Muscle of leg (tissue), 16 donors: ENCODE measurements around the gene CLK2. TPM values are rescaled to one million over a fixed set of nuclear protein-coding genes. Genes with fewer than 3 reads are reported as not detected.

Source experiments
- DNase-seq: peaks from one replicate; pipeline ENCODE4 v3.0.0; 2013
- H3K27ac ChIP-seq: one replicate; pipeline ENCODE4 v1.5.1; 2013; ENCODE audit warnings: mild to moderate bottlenecking, low read length, control low read depth
- H3K27me3 ChIP-seq: one replicate; pipeline ENCODE4 v1.6.1; 2013; ENCODE audit warnings: low read length; ENCODE audit not compliant: control insufficient read depth, insufficient read depth
- H3K36me3 ChIP-seq: one replicate; pipeline ENCODE4 v1.6.1; 2013; ENCODE audit warnings: low read length; ENCODE audit not compliant: control insufficient read depth, insufficient read depth
- H3K4me1 ChIP-seq: one replicate; pipeline ENCODE4 v1.6.1; 2013; ENCODE audit warnings: low read length; ENCODE audit not compliant: control insufficient read depth, insufficient read depth
- H3K4me3 ChIP-seq: one replicate; pipeline ENCODE4 v1.5.1; 2013; ENCODE audit warnings: low read length, control low read depth
- H3K9me3 ChIP-seq: replicated peaks from 2 replicates; pipeline ENCODE4 v1.6.1; 2013; ENCODE audit warnings: low read depth, low read length; ENCODE audit not compliant: control insufficient read depth
- WGBS: methylation state at CpG from one replicate; pipeline ENCODE4 v1.1.5; 2013; ENCODE audit warnings: missing lambda C conversion rate; ENCODE audit not compliant: insufficient coverage; 5-methylcytosine and 5-hydroxymethylcytosine counted together
- long read RNA-seq, 11 donors: transcript quantifications; one replicate each; lab custom pipeline, GENCODE V29; 2026
- polyA plus RNA-seq, 8 donors: library from polyadenylated mRNA; unstranded; fragments of 120-200 nt; gene quantifications; one replicate each; pipeline versions ENCODE4 v1.2.1 to v1.2.3, GENCODE V29; 2013; ENCODE audit warnings: inconsistent platforms in 1 of 8, low replicate concordance in 1 of 8; ENCODE audit not compliant: insufficient read length in 8 of 8, insufficient read depth in 1 of 8
- total RNA-seq: library from RNA; stranded (reverse); fragments of 120-200 nt; gene quantifications from one replicate; pipeline ENCODE4 v1.2.4, GENCODE V29; 2013

The CLK2 gene
- total RNA-seq (26.1 TPM), polyA plus RNA-seq (10 to 100 TPM; 39.3 to 50.9 (median 44.8) TPM)
- long read RNA-seq, donor 1, partial matches to known transcripts, result 0 of 5 reads
- long read RNA-seq, donor 1, other reads (novel, unspliced or antisense), result 0 of 5 reads
- long read RNA-seq, donor 2, result 0 reads
- long read RNA-seq, donor 3, partial matches to known transcripts, result 0 of 5 reads
- long read RNA-seq, donor 3, other reads (novel, unspliced or antisense), result 0 of 5 reads
- long read RNA-seq, donor 4, result 0 reads
- long read RNA-seq, donor 5, transcript CLK2-203 (13 exons, 2,166 nt), result major isoform, 5 of 10 reads
- long read RNA-seq, donor 5, partial matches to known transcripts, result 0 of 10 reads
- long read RNA-seq, donor 5, other reads (novel, unspliced or antisense), result 0 of 10 reads
- long read RNA-seq, donor 6, transcript CLK2-203 (13 exons, 2,166 nt), result major isoform, 7 of 13 reads
- long read RNA-seq, donor 6, partial matches to known transcripts, result 5 of 13 reads
- long read RNA-seq, donor 6, other reads (novel, unspliced or antisense), result 0 of 13 reads
- long read RNA-seq, donor 7, partial matches to known transcripts, result 0 of 3 reads
- long read RNA-seq, donor 7, other reads (novel, unspliced or antisense), result 0 of 3 reads
- long read RNA-seq, donor 8, partial matches to known transcripts, result 0 of 3 reads
- long read RNA-seq, donor 8, other reads (novel, unspliced or antisense), result 0 of 3 reads
- long read RNA-seq, donor 9, partial matches to known transcripts, result 0 of 2 reads
- long read RNA-seq, donor 9, other reads (novel, unspliced or antisense), result 0 of 2 reads
- long read RNA-seq, donor 10, partial matches to known transcripts, result 0 of 5 reads
- long read RNA-seq, donor 10, other reads (novel, unspliced or antisense), result 0 of 5 reads
- long read RNA-seq, donor 11, partial matches to known transcripts, result 86 of 111 reads
- long read RNA-seq, donor 11, other reads (novel, unspliced or antisense), result 20 of 111 reads

DNA sequence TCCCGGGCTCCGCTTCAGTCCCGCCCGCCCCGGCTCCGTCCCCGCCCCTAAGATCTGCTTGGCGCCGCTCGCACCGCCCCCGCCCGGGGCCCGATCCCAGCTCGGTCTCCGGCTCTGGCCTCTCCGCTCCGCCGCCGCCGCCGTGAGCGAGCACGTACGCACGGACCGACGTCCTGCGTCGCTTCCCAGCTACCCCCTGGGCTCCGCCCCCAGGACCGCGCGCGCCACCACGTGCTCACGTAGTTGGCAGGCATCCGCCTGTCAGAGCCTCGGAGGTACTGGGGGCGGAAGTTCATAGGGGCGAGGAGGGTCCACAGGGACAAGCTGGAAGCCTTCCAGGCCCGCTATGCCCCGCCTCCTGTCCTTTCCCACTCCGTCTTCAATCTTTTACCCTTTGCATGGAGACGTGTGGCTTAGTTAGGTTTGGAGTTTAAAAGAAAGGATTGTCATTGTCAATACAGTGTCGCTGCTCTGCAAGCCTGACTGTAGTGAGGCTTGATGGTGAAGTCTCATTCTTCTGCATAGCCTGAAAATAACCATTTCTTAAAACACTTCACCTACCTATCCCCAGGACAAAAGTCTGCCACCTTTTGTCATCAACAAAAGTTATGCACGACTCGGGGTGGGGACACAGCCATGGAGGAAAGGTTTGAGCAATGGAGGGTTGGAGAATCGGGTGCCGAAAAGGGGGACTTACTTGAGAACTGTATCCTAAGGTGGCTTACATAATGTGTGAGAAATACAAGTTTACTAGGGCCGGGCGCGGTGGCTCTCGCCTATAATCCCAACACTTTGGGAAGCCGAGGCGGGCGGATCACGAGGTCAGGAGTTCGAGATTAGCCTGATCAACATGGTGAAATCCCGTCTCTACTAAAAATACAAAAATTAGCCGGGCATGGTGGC lies at the start of gene CLK2:
Gene CLK2, minus strand, starts transcription at position 162 of the 903 bp plus-strand sequence. CDS start 2,527 bp downstream, outside the sequence.
- 3% methylated on average over 37 of the region's 61 CpGs for WGBS
- Histone ChIP-seq H3K27ac (peak within 1 kb of the TSS; percentile 96), H3K36me3 (peaks cover 28% of the 10 kb centered on the region), H3K9me3 (no peaks in the 10 kb centered on the region), H3K4me1 (peaks cover 33% of the 10 kb centered on the region), H3K4me3 (peak within 1 kb of the TSS; percentile 86), H3K27me3 (peaks cover 3% of the 10 kb centered on the region)
- peak; percentile 98 for DNase-seq

DNA sequence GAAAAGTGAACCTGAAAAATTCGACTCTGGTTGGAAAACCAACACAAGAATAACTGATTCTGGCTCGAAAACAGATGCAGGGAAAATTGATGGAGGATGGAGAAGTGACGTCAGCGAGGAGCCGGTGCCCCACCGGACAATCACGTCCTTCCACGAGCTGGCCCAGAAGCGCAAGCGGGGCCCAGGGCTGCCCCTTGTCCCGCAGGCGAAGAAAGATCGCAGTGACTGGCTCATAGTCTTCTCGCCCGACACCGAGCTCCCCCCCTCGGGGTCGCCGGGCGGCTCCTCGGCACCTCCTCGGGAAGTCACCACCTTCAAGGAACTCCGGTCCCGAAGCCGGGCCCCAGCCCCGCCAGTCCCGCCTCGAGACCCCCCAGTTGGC lies 49.3 kb upstream of the CLK2 start:
- peaks cover 38% of the 10 kb centered on the region for H3K36me3 ChIP-seq
- peak; percentile 55 for DNase-seq
- under 1% methylated on average over 24 of the region's 28 CpGs for WGBS
- peaks cover 37% of the 10 kb centered on the region for H3K4me1 ChIP-seq
- H3K27ac ChIP-seq, result peak overlapping the region; percentile 98
- no peaks in the 10 kb centered on the region for H3K27me3 ChIP-seq
- peak overlapping the region; percentile 94 for H3K4me3 ChIP-seq
- H3K9me3 ChIP-seq, result no peaks in the 10 kb centered on the region

DNA sequence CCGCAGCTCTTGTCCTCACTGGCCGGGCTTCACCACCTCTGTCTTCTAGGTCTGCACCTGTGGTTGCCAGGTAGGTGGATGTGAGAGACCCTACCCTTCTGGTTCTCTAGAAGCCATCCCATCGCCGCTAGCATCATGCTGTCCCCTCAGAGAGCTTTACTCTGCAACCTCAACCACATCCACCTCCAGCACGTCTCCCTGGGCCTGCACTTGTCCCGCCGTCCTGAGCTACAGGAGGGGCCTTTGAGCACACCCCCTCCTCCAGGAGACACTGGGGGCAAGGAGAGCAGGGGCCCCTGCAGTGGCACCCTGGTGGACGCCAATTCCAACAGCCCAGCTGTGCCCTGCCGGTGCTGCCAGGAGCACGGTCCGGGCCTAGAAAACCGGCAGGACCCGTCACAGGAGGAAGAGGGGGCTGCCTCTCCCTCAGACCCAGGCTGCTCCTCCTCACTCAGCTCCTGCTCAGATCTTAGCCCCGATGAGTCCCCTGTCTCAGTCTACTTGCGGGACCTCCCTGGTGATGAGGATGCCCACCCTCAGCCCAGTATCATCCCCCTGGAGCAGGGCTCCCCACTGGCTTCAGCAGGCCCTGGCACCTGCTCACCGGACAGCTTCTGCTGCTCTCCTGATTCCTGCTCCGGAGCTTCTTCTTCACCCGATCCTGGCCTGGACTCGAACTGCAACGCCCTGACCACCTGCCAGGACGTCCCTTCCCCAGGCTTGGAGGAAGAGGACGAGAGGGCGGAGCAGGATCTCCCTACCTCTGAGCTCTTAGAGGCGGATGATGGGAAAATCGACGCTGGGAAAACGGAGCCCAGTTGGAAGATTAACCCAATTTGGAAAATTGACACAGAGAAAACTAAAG lies 48.6 kb upstream of the CLK2 start:
- peak overlapping the region; percentile 94 for H3K4me3 ChIP-seq
- no peaks in the 10 kb centered on the region for H3K9me3 ChIP-seq
- no peaks in the 10 kb centered on the region for H3K27me3 ChIP-seq
- WGBS, result 34% methylated on average over 12 of the region's 27 CpGs
- H3K4me1 ChIP-seq, result peaks cover 37% of the 10 kb centered on the region
- H3K36me3 ChIP-seq, result peaks cover 38% of the 10 kb centered on the region
- peak overlapping the region; percentile 98 for H3K27ac ChIP-seq
- DNase-seq, result peak; percentile 60

DNA sequence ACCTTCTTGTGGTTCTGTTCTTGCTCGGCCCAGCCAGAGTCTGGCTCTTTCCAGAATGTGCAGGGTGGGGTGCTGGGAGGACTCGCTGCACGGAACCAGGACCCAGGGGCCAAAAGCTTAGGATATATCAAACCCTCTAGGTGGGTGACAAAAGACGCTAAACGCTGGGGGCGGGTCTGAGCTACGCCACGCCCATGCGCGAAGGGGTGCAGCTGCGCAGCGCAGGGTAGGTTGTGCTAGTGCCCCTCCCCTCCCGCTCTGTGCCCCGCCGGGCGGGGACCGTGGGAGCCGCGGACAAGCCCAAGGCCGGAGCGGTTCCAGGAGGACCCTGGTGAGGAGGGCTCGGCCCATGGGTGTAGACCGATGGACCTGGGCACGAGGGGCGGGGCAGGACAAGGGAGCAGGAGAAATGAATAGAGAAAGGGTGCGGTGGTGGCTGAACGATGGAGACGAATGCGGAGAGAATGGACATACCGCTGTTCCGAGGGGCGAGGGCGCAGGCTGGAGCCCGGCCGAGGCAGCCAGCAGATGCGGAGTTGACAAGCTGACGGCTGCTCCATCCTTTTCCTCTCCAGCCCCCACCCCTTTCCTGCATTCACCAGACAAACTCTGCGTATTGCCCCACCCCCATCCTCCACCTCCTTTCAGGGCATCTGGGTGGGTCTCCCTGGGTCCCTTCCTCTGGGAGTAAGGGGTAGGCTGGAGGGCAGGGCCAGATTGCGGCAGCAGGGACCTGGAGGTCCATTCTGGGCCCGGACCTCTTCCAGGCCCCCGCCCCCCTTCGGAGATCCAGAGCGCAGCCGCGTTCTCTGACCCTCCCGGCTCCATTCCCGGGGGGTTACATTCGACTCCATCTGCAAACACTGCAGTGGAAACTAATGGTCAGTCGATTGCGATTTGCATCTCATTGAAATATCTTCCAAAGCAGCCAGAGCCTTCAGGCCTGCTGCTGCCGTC lies 47.6 kb upstream of the CLK2 start, which contains the start of gene RUSC1:
Gene RUSC1, plus strand, starts transcription at position 234 of the 957 bp plus-strand sequence. CDS start 880 bp downstream, outside the sequence.
- peak within 1 kb of the TSS; percentile 94 for H3K4me3 ChIP-seq
- peak; percentile 97 for DNase-seq
- peaks cover 31% of the 10 kb centered on the region for H3K36me3 ChIP-seq
- H3K4me1 ChIP-seq, result peaks cover 37% of the 10 kb centered on the region
- no peaks in the 10 kb centered on the region for H3K27me3 ChIP-seq
- H3K9me3 ChIP-seq, result no peaks in the 10 kb centered on the region
- peak within 1 kb of the TSS; percentile 98 for H3K27ac ChIP-seq
- 7% methylated on average over 33 of the region's 51 CpGs for WGBS

DNA sequence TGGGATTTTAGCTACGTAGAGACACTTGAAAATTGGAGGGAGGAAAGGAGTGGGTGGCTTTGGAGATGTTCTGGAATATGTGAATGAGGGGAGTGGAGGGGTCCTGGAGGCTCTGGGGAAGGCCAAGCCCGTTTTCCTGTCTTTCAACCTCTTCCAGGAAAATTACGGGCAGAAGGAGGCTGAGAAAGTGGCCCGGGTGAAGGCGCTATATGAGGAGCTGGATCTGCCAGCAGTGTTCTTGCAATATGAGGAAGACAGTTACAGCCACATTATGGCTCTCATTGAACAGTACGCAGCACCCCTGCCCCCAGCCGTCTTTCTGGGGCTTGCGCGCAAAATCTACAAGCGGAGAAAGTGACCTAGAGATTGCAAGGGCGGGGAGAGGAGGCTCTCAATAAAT lies 46.9 kb upstream of the CLK2 start:
- Histone ChIP-seq H3K36me3 (peaks cover 25% of the 10 kb centered on the region), H3K4me3 (peak overlapping the region; percentile 94), H3K4me1 (peaks cover 32% of the 10 kb centered on the region), H3K27ac (peak overlapping the region; percentile 98), H3K27me3 (no peaks in the 10 kb centered on the region), H3K9me3 (no peaks in the 10 kb centered on the region)
- WGBS, result 17% methylated on average over 6 of the region's 11 CpGs
- no peak for DNase-seq

DNA sequence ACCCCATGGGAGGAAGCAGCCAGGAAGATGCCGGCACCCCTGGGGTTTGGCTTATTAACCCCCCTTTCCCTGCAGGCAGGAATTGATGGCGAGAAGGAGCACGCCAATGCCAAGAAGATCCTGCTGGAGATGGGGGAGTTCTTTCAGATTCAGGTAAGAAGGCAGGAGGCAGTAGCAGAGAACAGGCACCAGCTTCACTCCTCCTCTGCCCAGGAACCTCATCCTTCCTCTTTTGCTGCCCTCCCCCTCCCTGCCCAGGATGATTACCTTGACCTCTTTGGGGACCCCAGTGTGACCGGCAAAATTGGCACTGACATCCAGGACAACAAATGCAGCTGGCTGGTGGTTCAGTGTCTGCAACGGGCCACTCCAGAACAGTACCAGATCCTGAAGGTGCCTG lies 46.2 kb upstream of the CLK2 start:
- Histone ChIP-seq H3K36me3 (peaks cover 31% of the 10 kb centered on the region), H3K4me1 (peaks cover 27% of the 10 kb centered on the region), H3K9me3 (no peaks in the 10 kb centered on the region), H3K27me3 (no peaks in the 10 kb centered on the region), H3K4me3 (no peak overlapping the region), H3K27ac (no peak overlapping the region)
- WGBS, result 69% methylated on average over 2 of the region's 5 CpGs
- DNase-seq, result no peak

DNA sequence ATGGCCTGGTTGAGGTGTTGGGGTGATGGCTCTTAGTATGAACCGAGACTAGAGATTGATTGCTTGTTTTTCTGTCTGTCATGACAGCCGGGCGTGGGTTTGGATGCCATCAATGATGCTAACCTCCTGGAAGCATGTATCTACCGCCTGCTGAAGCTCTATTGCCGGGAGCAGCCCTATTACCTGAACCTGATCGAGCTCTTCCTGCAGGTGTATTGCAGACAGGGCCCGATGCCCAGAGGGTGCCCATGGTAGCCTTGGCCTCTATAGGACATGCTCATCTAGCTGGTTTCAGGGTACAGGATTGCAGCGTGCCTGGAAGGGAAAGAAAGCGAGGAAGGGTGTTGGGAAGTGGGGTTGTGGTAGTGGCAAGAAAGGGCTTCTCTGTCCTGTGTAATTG lies 44.8 kb upstream of the CLK2 start:
- Histone ChIP-seq H3K9me3 (no peaks in the 10 kb centered on the region), H3K4me1 (peaks cover 31% of the 10 kb centered on the region), H3K4me3 (no peak overlapping the region), H3K27me3 (no peaks in the 10 kb centered on the region), H3K27ac (no peak overlapping the region), H3K36me3 (peaks cover 40% of the 10 kb centered on the region)
- DNase-seq, result no peak
- WGBS, result 94% methylated on average over 9 of the region's 9 CpGs

DNA sequence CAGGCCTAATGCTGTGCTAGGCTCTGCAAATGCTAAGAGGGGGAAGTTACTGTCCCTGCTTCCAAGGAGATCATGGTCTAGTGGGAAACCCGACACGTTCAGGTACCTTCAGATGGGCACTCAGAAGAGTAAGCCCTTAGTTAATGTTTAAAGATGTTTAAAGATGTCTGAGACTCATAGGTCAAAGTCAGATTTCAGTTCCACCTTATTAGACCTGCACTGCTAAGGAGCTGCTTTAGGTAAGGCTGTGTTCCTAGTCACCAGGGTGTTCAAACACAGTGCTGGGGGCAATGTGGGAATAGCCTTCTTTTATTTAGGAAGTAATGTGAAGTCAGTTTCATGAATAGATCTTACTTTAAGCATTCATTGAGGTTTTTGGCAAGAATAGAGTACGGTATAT lies 43.6 kb upstream of the CLK2 start:
- Histone ChIP-seq H3K27ac (no peak overlapping the region), H3K4me3 (no peak overlapping the region), H3K4me1 (peaks cover 24% of the 10 kb centered on the region), H3K9me3 (no peaks in the 10 kb centered on the region), H3K36me3 (peaks cover 49% of the 10 kb centered on the region), H3K27me3 (no peaks in the 10 kb centered on the region)
- no peak for DNase-seq
- whole genome bisulfite sequencing, result 100% methylated on average over 2 of the region's 3 CpGs
